Astrocyte of the spinal cord (primary cell): ENCODE results near the gene MOCS1.
A peak's percentile ranks its signal among the peaks of the same experiment; 100 is the strongest.

Experiments used
- DNase-seq: peaks from one replicate; pipeline ENCODE4 v3.0.0; 2011; ENCODE audit warnings: low read depth, low spot score
- H3K4me3 ChIP-seq: 2 replicates; pipeline ENCODE4 v1.5.1; 2011; ENCODE audit warnings: low read depth, mild to moderate bottlenecking, low read length, moderate library complexity
- CTCF ChIP-seq: IDR thresholded peaks from 2 replicates; pipeline ENCODE4 v1.5.1; 2012; ENCODE audit warnings: low read depth, mild to moderate bottlenecking, low read length, inconsistent platforms
- in situ Hi-C: cut with HindIII; loops from 2 replicates; pipeline ENCODE4 v1.10.0; 2017; ENCODE audit warnings: low sequenced_read_pairs

Gene MOCS1

GRCh38 chr6:39891976-39892375 is 42.3 kb downstream of the MOCS1 start:
- DNase-seq: no peak
- H3K4me3 ChIP-seq: no peak overlapping the region
- TF ChIP-seq CTCF: no peak
- in situ Hi-C loops: no loop called here

- H3K4me3 ChIP-seq: no peak overlapping the region
- in situ Hi-C loops: no loop called here
- DNase-seq: no peak
- no peak for TF ChIP-seq CTCF
These were observed 42.9 kb downstream of the MOCS1 start for GRCh38 chr6:39891353-39891752.

- no peak for TF ChIP-seq CTCF
- in situ Hi-C loops: no loop called here
- no peak for DNase-seq
- no peak overlapping the region for H3K4me3 ChIP-seq
These were observed 45.0 kb downstream of the MOCS1 start for GRCh38 chr6:39889229-39889628.

DNA sequence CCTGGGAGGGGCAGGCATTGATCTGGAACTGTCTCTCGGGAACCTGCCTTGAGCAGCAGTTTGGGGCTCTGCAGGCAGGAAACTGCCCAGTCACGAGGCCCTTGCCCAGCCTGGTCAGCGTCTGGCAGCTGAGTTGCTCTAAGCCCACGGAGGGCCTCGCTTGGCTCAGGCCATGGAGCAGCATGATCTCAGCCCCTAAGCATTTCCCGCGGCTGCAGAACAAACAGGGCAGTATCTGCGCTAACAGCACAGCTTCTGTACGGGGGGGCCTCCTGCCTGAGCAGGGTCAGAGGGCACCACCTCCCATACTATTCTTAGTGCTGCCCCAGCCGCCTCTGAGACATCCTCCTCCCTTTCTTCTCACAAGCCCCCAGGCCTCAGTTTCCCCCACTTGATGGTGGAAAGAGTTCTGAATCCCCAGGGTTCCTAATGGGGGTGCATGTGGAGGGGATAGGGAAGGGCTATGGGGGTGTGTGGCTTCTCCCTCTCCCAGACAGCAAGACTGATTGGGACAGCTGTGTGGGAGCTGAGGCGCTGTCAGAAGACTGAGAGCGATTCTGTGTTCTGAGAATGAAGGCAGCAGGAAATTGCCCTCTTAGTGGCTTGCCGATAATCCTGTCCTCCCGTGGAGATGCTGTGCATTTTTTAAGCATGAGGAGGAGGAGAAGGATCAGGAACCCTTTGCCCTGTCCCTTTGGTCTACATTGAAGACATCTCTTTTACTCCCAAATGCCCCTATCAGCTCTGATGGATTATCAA is 46.4 kb downstream of the MOCS1 start:
- TF ChIP-seq CTCF: no peak
- peak; percentile 94 for DNase-seq
- no peak overlapping the region for H3K4me3 ChIP-seq
- in situ Hi-C loops: no loop called here

- TF ChIP-seq CTCF: no peak
- H3K4me3 ChIP-seq: no peak overlapping the region
- in situ Hi-C loops: no loop called here
- DNase-seq: no peak
These were observed 47.4 kb downstream of the MOCS1 start for GRCh38 chr6:39886871-39887270.

DNA sequence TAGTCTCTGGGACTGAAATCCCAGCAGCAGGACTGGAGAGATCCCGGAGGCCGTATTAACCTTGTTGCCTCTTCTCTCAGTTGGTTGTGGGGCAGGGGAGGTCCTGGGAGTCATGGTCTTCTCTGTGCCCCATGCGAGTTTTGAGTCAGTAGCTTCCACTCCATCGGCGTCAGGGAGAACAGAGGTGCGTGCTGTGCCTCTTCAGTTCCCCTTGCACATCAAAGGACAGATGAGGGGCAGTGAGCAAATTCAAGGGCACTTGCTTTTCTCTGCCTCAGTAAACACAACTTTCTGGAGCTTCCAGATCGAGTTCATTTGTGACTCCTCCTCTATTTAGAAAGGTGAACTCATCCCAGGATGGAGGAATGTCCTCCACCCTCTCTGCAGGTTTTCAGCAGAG is 48.6 kb downstream of the MOCS1 start:
- TF ChIP-seq CTCF: no peak
- H3K4me3 ChIP-seq: no peak overlapping the region
- DNase-seq: no peak
- in situ Hi-C loops: no loop called here
